T-helper 2 cell treated with Interferon-gamma antibody and Interleukin-4, amounts not matched to agents 5 μg/mL and 100 μg/mL, for 36 hours (primary cell): Measurements from ENCODE around the gene TACC2.

Source experiments
- DNase-seq: peaks from one replicate; pipeline ENCODE4 v3.0.0; 2021; ENCODE audit warnings: low spot score
- H3K27ac Mint-ChIP-seq: one replicate; pipeline ENCODE4 v1.8.0; 2021; ENCODE audit warnings: mild to moderate bottlenecking, mixed read lengths
- H3K27me3 Mint-ChIP-seq: one replicate; pipeline ENCODE4 v1.8.0; 2021; ENCODE audit warnings: low read depth, mixed read lengths
- H3K36me3 Mint-ChIP-seq: one replicate; pipeline ENCODE4 v1.8.0; 2021; ENCODE audit warnings: low read depth, mixed read lengths
- H3K4me1 Mint-ChIP-seq: one replicate; pipeline ENCODE4 v1.8.0; 2021; ENCODE audit warnings: low read depth, mixed read lengths
- H3K4me3 Mint-ChIP-seq: one replicate; pipeline ENCODE4 v1.8.0; 2022; ENCODE audit warnings: mild to moderate bottlenecking, moderate library complexity, mixed read lengths
- H3K9me3 Mint-ChIP-seq: one replicate; pipeline ENCODE4 v1.8.0; 2021; ENCODE audit warnings: mixed read lengths

Gene TACC2

DNA sequence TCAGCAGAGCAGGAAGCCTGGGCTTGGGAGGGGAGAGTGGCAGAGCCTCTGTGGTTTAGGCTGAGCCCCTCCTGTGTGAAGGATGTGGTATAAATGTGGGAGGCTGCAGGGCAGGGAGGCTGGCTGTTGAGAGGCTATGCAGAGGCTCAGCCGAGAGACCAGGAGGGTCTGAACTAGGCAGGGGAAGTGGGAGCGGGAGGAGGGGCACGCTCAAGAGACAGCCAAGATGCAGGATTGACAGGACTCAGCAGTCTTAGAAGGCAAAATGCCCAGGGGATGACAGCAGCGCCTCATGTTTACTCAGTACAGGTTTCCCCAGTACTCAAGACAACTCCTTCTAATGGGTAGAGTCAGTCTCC is 306.5 kb downstream of the TACC2 start:
- peaks cover 3% of the 10 kb centered on the region for H3K27me3 Mint-ChIP-seq
- DNase-seq, result no peak
- H3K36me3 Mint-ChIP-seq, result no peaks in the 10 kb centered on the region
- H3K4me1 Mint-ChIP-seq, result peaks cover 15% of the 10 kb centered on the region
- no peaks in the 10 kb centered on the region for H3K9me3 Mint-ChIP-seq
- no peak overlapping the region for H3K27ac Mint-ChIP-seq
- H3K4me3 Mint-ChIP-seq, result no peak overlapping the region

DNA sequence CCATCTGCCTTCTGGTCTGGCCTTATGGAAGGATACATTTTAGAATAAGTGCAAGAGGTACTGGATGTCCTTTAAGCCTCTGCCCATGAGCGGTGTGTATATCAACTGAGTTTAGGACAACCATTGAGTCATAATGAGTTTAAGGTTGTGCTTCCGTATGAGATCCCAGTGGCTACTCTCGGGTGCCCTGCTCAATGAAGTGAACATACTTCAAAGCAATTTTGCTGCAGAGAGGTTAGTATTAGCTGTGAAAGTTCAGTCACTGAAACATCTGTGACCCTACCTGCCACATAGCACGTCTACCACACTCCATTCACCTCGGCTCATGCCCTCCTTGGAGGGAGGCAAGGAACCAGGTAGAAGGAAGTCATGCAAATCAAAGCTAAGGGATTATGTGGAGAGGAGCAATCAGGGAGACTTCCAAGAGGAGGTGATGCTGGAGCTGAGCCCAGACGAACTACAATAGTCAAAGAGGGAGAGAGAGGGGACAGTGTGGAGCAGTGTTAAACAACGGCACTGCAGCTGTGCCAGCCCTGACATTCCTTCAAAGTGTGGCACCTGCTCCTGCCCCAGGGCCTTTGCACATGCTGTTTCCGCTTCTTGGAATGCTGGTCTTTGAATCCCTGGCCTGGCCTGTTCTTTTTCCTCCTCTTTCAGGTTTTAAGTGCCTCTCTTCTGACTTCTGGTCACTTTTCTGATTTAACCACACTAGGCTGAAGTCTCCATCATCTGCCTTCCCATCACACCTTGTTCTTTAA is 307.6 kb downstream of the TACC2 start:
- no peak overlapping the region for H3K27ac Mint-ChIP-seq
- H3K9me3 Mint-ChIP-seq, result no peaks in the 10 kb centered on the region
- H3K36me3 Mint-ChIP-seq, result no peaks in the 10 kb centered on the region
- H3K4me1 Mint-ChIP-seq, result peaks cover 15% of the 10 kb centered on the region
- peaks cover 3% of the 10 kb centered on the region for H3K27me3 Mint-ChIP-seq
- no peak overlapping the region for H3K4me3 Mint-ChIP-seq
- no peak for DNase-seq

DNA sequence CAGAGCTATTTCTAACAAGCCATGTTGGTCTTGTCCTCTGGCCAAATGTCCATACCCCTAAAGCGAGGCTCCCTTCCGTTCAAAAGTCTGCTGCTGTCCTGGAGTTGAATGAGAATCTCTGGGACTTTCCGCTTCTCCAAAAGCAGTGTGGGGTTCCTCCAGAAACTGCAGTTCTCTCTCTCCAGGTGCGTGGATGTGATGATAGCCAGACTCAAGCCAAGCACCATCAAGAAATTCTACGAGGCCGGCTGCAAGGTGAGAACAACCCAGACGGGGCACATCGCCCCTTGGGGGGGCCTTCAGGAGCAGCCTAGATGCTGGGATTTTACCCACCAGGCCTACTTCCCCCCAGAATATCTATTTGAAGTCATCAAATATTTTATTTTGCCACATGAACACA is 308.6 kb downstream of the TACC2 start:
- Mint-ChIP-seq H3K27ac (no peak overlapping the region), H3K4me3 (no peak overlapping the region), H3K4me1 (peaks cover 15% of the 10 kb centered on the region), H3K36me3 (no peaks in the 10 kb centered on the region), H3K27me3 (peaks cover 3% of the 10 kb centered on the region), H3K9me3 (no peaks in the 10 kb centered on the region)
- DNase-seq, result no peak

DNA sequence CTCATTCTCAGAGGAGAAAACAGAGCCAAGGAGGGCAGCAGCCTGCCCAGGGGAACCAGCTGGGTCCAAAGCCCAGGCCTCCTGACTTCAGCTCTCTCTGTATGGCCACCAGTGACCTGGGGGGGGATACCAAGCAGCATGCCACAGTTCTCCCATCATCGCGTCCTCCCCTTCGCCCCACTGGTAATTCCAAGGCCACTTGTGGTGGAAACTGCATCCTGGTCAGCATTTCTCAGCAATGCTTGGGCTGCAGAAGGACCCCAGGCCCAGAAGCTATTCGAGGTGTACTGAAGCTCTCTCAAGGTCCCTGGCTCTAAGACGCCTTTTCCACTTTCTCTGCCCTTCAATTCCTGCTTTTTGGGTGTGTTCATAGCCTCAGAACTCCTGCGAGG is 309.2 kb downstream of the TACC2 start:
- no peak overlapping the region for H3K27ac Mint-ChIP-seq

DNA sequence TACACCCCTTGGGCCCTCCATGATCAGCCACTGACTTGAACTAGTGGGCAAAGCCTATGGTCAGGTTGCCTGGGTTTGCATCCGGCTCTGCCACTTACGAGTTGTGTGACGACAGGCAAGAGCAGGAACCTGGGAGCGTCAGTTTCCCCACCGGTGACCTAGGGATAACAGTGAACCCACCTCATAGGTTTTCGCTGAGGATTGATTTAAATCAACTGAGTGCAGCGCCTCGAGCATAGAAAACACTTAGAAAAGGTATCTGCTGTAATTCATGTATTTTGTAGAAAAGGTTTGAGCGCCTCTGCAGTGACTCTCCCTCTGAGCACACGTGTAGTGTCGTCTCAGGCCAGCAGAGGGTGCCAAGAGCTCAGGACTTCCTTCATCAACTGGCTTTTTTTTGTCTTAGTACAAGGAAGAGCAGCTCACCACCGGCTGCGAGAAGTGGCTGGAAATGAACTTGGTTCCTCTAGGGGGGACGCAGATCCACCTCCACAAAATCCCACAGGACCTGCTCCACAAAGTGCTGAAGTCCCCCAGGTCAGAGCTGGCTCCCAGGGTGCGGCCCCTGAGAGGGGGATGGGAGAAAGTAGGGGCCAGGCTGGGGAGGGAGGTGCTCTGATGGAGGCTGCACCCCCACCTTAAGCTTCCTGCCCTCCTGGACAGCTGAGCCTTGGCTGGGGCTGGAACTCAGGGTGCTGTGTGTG is 309.8 kb downstream of the TACC2 start:
- DNase-seq, result peak; percentile 26
- Mint-ChIP-seq H3K4me1 (peaks cover 10% of the 10 kb centered on the region), H3K27ac (no peak overlapping the region), H3K4me3 (no peak overlapping the region), H3K36me3 (no peaks in the 10 kb centered on the region), H3K9me3 (no peaks in the 10 kb centered on the region), H3K27me3 (peaks cover 3% of the 10 kb centered on the region)

More for the DNA sequence above, 309.2 kb downstream of the TACC2 start:
- peaks cover 3% of the 10 kb centered on the region for H3K27me3 Mint-ChIP-seq
- H3K4me3 Mint-ChIP-seq, result no peak overlapping the region
- no peak for DNase-seq
- H3K36me3 Mint-ChIP-seq, result no peaks in the 10 kb centered on the region
- H3K9me3 Mint-ChIP-seq, result no peaks in the 10 kb centered on the region
- H3K4me1 Mint-ChIP-seq, result peaks cover 12% of the 10 kb centered on the region

DNA sequence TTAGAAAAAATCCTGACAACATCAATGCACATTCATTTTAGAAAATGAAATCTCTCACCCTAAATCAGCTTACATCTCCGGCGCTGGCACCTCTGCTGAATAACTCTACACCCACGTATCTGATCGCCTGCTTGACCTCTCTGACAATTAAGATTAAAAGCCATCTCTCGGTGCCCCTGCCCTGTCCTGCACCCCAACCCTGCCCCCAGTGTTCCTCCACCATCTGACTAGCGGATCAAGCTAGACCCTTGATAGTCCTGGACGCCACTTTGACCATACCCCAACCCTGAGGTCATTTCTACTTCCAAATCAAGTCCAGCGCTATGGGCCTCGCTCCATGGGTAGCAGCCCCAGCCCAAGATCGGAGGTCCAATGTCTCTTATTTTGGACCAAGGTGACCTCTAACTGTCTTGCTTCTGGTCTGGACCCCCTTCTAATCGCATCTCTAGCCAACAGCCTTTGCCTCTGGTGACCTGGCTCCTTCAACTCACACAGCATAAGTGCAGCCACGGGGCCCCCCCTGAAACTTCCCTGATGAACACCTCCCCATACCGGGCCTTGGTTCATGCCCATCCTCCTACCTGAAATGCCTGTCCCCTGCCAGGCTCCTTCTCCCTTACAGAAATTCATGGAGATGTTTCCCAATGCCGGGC is 310.6 kb downstream of the TACC2 start:
- Mint-ChIP-seq H3K36me3 (no peaks in the 10 kb centered on the region), H3K4me3 (no peak overlapping the region), H3K27ac (no peak overlapping the region), H3K27me3 (peaks cover 3% of the 10 kb centered on the region), H3K4me1 (peaks cover 10% of the 10 kb centered on the region), H3K9me3 (no peaks in the 10 kb centered on the region)
- DNase-seq, result no peak

DNA sequence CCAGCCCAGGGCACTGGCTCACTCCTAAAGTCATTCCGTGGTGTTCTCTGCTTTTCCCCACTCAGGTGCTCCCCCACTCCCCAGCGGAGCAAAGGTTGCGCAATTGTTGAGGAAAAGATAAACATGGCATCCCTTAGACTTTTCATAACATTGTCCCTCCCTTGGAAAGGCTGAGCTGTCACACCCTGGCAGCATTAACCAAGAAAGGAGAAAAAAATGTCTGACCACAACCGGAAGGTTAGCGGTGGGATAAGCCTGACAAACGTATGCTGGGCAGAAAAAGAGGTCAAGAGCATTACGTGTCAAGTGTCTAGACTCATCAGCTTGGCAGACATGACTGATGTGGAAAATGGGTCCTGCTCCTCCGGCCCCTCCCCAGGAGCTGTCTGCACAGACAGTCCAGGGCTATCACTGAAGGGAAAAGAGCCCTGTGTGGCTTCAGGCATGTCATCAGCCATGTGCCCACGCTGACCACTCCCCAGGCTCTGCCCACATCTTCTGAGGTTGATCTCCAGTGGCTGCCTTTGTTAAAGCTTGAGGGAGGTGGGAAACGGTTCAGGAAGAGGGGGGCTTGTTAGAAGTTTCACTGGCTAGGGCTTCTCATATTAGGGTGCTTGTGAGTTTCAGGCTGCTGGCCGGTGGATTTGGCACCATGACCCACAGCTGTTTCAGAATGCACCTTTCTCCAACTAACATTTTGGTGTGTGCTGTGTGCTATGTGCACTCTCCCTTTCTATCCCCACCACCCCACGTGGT is 312.3 kb downstream of the TACC2 start:
- DNase-seq, result peak; percentile 6
- peaks cover 2% of the 10 kb centered on the region for H3K4me1 Mint-ChIP-seq
- no peak overlapping the region for H3K27ac Mint-ChIP-seq
- no peaks in the 10 kb centered on the region for H3K36me3 Mint-ChIP-seq
- H3K9me3 Mint-ChIP-seq, result no peaks in the 10 kb centered on the region
- H3K4me3 Mint-ChIP-seq, result no peak overlapping the region
- peaks cover 3% of the 10 kb centered on the region for H3K27me3 Mint-ChIP-seq

DNA sequence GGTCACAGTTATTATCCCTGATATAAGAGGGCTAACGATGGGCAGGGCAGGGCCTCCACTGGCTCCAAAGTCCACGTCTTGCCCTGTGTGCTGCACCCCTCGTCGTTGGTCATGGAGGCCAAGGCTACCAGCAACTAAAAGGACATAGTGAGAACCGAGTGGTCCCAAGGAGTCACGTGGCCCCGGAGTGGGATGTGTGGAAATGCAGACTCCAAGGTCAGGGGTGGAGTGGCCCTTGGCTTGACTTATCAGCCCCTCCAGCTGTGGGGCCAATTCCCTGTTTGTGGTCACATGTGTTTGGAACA is 312.8 kb downstream of the TACC2 start:
- Mint-ChIP-seq H3K27ac (no peak overlapping the region), H3K4me3 (no peak overlapping the region), H3K4me1 (peaks cover 2% of the 10 kb centered on the region)

DNA sequence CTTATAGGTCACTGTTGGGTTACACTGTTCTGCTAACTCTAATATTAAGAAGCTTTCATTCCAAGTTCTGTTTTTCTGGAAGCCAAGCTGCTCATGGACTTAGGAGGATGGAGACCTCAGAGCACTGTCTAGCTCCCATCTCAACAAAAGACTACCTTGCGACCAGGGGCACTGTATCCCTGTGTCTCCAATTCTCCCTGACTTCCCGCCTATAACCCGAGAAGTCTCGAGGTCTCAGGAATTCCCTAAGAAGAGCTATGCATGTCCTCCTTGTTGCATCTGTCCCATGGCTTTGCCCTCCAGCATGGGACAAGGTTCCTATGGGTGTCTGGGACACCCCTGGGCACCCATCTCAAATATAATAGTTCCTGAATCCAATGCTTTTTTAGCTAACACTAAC is 313.4 kb downstream of the TACC2 start:
- Mint-ChIP-seq H3K27me3 (no peaks in the 10 kb centered on the region), H3K36me3 (no peaks in the 10 kb centered on the region), H3K9me3 (no peaks in the 10 kb centered on the region), H3K4me3 (no peak overlapping the region), H3K4me1 (peaks cover 2% of the 10 kb centered on the region), H3K27ac (no peak overlapping the region)
- no peak for DNase-seq

More for the DNA sequence above, 312.8 kb downstream of the TACC2 start:
- no peak for DNase-seq
- H3K36me3 Mint-ChIP-seq, result no peaks in the 10 kb centered on the region
- H3K27me3 Mint-ChIP-seq, result no peaks in the 10 kb centered on the region
- no peaks in the 10 kb centered on the region for H3K9me3 Mint-ChIP-seq

DNA sequence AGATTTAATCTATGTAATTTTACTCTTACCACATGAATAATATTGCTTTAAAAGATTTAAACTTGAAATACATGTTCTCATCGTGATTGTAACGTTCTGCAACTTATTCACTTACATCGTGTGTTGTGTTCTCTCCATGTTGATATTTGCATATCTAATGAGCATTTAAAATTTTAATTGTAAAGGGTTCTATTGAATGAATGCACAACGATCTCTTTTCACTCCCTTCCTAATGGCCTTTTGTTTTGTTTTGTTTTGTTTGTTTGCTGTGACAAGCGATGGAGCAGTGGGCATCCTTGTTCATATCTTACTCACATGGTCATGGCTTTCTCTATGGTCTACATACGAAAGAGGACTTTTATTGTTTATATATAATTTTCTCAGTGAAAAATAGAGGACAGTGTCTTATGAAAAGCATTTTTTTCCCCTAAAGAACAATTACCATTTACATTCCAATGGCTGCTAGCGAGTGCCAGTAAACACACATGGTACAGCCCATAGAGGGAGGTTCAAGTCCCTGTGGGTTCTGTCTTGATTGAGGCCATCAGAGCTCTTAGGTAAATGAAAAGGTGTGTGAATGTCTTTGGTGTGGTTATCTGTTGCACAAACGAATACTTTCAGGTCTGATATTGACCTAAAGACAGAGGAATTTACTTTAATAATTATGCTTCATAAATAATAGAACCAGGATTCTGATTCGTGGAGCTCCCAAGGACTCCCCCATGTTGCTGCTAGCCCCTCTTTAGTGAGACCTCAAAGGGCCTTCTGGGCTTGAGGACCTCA is 314.5 kb downstream of the TACC2 start:
- H3K36me3 Mint-ChIP-seq, result no peaks in the 10 kb centered on the region
- H3K4me1 Mint-ChIP-seq, result peaks cover 2% of the 10 kb centered on the region
- no peak overlapping the region for H3K27ac Mint-ChIP-seq

More for the DNA sequence above, 314.5 kb downstream of the TACC2 start:
- Mint-ChIP-seq H3K4me3 (no peak overlapping the region), H3K9me3 (no peaks in the 10 kb centered on the region), H3K27me3 (no peaks in the 10 kb centered on the region)
- no peak for DNase-seq
